T-helper 2 cell treated with Interferon-gamma antibody and Interleukin-4, amounts not matched to agents 100 ng/mL and 5 ng/mL, for 36 hours (primary cell): Measurements from ENCODE around the gene CLC. TPM values are rescaled to one million over a fixed set of nuclear protein-coding genes. Genes with fewer than 3 reads are reported as not detected.
"Not testable (repeated sequence)": the region's sequence is repeated elsewhere in the genome, so short reads cannot be mapped to it uniquely, and the experiment has no call there.

Experiments
- intact Hi-C: fragments of 100-400 bp; cut with micrococcal nuclease; formaldehyde crosslinking; loops from one replicate; pipeline ENCODE4 v1.15.1; 2023
- total RNA-seq: library from RNA; stranded (reverse); gene quantifications from 2 replicates; pipeline ENCODE4 v1.2.3, GENCODE V29; 2022

The CLC gene
- 1.6 and 1.9 TPM in 2 replicates for total RNA-seq

DNA sequence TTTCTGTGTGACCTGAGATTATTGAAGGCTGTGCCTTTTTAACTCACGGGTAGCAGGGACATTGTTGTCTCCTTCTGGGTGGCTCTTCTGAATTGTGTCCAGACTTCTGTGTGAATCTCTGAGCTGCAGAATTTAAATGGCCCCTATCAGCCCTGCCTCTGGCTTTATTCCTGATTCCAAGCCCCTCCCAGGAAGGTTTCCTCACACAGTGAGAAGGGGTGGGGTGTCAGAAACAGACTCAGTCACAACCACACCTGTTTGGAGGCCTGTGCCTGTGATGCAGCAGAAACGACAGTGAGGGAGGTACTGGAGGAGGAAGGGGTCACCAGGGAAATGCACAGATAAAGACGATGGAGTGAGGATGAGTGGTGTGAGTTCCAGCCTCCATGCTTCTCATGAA is at the start of gene CLC:
Gene CLC (minus strand): TSS at position 139 of the 400 bp plus-strand sequence. CDS start 77 bp downstream, at position 62.
- intact Hi-C loops, result no loop called here

DNA sequence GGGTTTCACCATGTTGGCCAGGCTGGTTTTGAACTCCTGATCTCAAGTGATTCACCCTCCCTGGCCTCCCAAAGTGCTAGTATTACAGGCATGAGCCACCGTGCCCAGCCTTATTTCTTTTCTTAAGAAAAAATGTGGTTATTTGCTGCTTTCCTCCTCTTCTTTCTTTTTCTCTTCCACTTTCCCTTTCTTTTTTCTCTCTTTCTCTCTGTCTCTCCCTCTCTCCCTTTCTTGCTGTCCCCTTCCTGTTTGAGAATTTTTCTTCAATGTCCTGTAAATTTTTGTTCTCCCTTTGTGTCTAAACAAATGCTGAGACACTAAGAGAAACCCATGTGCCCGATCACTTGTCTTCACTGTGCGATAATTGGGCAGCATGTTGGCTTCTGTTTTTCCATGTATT is 43.1 kb upstream of the CLC start:
- intact Hi-C loops, result no loop called here

DNA sequence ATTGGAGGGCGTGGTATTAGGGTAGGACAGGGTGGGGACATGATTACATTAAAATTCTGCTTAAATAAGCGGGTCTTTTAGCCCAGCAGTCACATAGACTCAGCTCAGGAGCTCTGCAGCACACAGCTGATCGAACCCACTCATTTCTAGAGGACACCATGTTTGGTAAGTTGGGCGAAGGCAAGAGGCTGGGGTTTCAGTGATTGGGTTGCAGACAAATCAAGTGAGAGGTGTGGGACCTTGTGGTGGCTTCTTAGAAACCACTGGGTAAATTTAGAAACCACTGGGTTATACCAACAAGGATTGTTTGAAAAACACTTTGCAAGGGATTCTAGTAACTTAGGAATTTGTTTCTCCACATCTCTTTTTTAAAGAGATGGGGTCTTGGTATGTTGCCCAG is 40.9 kb upstream of the CLC start, which contains the start of gene LEUTX:
Gene LEUTX (plus strand): TSS at position 92 of the 400 bp plus-strand sequence. CDS start 67 bp downstream, at position 159.
- intact Hi-C loops, result no loop called here

DNA sequence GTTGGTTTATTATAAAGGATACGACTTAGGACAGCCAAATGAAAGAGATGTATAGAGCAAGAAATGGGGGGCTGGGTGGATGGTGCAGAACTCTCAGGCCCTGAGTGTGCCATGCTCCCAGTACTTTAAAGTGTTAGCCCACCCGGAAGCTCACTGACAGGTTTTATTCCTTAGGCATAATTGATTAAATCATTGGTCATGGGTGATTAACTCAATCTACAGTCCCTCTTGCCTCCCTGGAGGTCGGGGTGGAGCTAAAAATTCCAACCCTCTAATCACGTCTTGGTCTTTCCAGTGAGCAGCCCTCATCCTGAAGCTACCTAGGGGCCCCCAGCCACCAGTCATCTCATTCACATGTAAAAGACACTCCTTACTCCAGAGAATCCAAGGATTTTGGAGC is 31.0 kb upstream of the CLC start:
- intact Hi-C loops, result loop anchor here (5.0 kb wide), 1 partner anchor 91 kb away; no protein-coding TSS in a partner anchor

DNA sequence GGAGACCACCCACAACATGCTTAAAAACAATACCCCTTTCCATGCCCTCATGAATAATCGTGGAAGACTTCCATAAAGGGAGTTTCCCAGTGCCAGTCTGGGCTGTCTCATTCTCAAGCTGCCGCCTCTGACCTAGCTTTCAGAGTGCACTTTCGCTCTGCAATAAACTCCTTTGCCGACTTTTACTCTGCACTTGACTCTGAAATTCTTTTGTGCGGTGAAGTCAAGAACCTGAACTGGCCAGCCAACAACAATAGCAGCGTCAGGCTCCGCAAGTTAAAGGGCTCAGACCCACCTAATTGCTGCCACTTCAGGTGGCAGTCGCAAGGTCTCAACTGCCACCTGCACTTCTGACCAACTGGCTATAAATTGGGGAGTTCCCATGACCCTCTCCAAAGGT is 30.5 kb upstream of the CLC start:
- intact Hi-C loops, result loop anchor here (5.0 kb wide), 1 partner anchor 91 kb away; no protein-coding TSS in a partner anchor

DNA sequence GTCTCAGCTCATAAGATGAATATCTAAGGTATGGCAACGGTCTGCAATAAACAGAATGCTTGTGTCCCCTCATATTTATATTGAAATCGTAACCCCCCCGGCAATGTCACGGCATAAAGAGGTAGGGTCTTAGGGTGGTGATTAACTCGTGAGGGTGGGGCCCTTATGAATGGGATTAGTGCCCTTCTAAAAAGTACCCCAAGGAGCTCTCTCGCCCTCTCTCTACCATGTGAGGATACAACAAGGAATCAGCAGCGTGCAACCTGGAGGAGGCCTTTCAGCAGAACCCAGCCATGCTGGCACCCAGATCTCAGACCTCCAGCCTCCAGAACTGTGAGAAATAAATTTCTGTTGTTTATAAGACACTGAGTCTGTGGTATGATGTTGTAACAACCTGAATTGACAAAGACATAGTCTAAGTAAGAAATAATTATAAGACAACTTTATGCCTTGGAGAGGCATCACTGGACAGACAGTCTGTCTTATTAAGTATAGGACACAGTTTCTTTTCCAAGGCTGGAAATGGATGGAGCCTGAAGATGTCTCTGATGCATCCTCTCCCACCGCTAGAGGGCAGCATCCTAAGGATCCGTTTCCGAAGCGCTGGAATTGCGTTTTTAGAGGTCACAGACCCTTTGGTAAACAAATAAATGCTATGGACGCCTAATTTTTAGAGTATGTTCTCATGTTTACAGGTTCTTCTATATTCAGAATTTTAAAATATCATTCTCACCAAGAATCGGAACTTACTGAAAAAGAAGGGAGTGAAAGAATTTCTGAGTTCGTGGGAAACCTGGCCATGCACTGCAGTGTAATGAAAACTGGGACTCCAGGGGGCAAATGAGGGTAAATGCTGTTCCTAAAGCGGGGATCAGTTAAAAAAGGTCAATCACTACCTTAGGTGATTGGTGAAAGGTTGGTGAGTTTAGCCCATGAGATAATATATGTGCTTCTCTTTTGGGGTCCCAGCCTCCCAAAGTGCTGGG is 27.6 kb upstream of the CLC start:
- intact Hi-C loops, result loop anchor here (2.0 to 5.0 kb wide), 2 partner anchors 88 to 215 kb away; no protein-coding TSS in a partner anchor

DNA sequence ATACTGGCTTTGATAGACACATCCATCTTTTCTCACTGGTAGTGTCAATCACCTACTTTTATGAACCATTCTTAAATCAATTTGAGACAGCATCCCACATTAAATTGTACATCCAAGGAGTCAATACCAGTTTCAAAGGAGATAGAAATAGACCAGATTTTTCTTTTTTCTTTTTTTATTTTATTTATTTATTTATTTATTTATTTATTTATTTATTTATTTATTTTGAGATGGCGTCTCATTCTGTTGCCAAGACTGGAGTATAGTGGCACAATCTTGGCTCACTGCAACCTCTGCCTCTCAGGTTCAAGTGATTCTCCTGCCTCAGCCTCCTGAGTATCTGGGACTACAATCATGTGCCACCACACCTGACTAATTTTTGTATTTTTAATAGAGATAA is 24.0 kb upstream of the CLC start:
- intact Hi-C loops, result not testable (repeated sequence)

DNA sequence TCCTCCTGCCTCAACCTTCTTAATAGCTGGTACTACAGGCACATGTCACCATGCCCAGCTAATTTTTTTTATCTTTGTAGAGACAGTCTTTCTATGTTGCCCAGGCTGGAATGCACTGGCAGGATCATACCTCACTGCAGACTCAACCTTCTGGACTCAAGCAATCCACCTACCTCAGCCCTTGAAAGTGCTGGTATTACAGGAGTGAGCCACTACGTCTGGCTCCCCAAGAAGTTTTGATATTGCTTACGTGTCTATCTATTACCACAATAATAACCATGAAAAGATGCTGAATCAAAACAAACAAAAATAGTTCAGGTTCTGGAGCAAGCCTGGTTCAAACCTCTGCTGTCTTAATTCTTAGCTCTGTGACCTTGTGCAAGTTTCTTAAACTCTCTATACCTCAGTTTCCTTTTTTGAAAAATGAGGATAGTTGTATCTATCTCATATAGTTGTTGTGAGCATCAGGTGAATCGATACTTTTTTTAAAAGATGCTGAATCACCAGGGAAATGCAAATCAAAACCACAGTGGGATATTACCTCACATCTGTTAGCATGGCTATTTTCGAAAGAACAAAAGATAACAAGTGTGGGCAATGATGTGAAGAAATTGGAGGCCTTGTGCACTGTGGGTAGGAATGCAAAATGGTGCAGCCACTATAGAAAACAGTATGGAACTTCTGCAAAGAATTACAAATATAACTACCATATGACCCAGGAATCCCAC is 21.8 kb upstream of the CLC start:
- intact Hi-C loops, result no loop called here

DNA sequence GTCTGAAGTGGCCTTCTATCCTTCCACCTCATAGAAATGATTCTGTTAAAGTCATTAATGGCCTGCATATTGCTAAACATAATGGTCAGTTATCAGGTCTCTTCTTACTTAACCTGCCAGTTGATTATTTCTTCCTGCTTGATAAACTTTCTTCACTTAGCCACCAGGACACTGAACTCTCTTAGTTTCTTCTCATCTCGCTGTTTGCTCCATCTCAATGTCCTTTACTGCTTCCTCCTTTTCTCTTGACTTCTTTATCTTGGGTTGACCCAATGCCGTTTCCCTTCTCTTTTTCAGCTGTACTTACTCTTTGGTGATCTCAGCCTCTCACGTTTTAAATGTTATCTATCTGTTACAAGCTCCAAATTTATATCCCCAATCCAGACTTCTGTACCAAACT is 17.1 kb upstream of the CLC start:
- intact Hi-C loops, result no loop called here

DNA sequence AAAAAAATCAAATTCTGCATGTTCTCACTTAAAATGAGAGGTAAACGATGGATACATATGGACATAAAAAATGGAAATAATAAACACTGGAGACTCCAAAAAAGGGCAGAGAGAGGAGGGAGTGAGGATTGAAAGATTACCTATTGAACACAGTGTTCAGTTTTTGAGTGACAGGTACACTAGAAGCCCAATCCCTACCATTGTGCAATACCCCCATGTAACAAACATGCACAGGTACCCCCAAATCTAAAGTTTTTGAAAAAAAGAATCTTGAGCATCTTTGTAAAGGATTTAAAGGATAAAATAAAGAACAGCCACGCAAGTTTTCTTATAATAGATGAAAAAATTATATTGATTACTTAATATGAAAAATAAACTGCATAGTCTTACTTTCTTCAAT is 16.7 kb upstream of the CLC start:
- intact Hi-C loops, result no loop called here

DNA sequence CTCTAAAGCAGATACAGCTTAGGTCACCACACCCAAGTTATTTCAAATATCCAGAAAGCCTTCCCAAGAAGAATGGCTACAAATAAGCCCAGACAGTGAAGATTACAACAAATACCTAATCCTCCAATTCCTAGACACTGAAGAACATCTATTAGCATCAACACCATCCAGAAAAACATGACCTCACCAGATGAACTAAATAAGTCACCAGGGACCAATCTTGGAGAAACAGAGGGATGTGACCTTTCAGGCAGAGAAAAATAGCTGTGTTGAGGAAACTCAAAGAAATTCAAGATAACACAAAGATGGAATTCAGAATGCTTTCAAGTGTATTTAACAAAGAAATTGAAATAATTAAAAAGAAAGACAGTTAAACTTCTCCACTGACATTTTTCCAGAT is 15.0 kb upstream of the CLC start:
- intact Hi-C loops, result no loop called here

DNA sequence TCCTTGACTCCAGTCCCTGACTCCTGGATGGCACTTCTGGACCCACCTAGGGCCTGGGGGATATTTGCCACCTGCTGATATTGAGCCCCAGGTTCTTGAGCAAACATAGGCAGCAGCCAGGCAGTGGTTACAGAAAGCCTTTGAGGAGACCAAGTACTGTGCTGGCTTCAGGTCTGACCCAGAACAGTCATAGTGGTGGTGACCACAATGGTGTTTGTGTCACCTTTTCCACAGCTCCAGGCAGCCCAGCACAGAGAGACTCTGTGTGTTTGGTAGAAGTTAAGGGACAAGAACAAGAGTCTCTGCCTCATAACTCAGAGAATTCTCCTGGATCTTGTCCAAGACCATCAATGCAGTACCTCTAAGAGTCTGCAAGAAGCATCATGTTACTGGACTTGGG is 14.6 kb upstream of the CLC start:
- intact Hi-C loops, result no loop called here

DNA sequence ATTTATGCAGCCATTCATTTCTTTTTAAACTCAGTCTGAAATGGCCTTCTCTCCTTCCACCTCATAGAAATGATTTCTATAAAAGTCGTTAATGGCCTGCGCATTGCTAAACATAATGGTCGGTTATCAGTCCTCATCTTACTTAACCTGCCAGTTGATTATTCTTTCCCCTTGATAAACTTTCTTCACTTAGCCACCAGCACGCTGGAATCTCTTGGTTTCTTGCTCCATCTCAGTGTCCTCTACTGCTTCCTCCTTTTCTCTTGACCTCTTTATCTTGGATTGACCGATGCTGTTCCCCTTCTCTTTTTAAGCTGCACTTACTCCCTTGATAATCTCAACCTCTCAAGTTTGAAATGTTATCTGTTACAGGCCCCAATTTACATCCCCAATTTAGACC is 12.2 kb upstream of the CLC start:
- intact Hi-C loops, result no loop called here

DNA sequence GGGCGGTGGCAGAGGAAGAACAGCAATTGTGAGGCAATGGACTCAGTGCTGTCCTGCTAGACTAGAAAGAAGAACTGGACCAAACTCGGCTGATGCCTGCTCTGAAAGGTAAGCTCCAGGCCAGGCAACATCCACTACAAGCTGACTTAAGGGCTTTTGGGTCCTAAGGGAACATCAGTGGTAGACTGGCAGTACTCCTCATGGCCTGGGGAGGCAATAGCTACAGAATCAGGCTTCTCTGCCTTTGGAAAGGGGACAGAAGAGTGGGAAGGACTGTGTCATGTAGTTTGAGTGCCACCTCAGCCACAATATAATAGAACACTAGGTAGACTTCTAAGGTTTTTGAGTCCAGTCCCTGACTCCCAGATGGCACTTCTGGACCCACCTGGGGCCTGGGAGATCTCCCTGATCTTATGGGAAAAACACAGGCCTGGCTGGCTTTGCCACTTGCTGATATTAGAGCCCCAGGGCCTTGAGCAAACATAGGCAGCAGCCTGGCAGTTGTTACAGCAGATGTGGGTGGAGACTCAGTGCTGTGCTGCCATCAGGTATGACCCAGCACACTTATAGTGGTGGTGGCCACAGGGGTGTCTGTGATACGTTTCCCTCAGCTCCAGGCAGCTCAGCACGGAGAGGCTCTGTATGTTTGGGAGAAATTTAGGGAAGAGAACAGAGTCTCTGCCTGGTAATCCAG is 9.2 kb upstream of the CLC start:
- intact Hi-C loops, result no loop called here

DNA sequence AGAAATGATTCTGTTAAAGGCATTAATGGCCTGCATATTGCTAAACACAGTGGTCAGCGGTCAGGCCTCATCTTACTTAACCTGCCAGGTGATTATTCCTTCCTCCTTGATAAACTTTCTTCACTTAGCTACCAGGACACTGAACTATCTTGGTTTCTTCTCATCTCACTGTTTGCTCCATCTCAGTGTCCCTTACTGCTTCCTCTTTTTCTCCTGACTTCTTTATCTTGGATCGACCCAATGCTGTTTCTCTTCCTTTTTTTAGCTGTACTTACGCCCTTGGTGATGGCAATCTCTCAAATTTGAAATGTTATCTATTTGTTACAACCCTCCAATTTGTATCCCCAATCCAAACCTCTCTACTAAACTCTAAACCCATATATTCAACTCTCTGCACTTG is 7.8 kb upstream of the CLC start:
- intact Hi-C loops, result no loop called here

DNA sequence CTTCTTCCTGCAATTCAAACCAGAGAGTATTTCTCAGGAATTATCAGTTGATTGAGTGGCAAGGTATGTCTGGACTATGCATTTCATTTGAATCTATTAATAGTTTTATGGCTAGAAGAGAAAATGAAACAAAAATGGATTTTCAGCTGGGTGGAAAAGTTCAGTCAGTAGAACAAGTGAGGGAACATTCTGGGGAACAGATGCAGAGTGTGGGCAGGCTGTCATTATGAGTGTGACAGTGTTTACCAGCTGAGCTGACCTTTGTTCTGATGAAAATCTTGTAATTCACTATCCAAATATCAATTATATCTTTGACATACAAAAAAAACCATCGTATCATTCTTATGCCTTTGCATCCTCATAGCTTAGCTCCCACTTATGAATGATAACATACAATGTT is 2.6 kb upstream of the CLC start:
- intact Hi-C loops, result no loop called here

DNA sequence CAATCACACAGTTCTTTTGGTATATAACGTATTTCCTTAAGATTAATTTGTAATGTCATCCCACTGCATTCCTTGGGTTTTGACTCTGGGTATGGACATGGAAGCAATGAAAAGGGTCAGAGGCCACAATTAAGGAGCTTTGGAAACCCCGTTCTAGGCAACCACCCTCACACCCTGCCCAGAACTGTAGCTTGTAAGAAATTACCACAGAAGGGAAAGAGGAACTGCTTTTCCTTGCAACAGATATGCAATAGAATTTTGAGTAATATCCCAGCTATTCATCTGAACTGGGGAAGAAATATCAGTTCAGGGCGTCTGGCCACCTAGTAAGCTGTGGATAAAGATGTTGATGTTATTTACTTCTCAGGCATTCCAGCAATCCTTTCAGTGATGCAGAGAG is 985 bp upstream of the CLC start:
- intact Hi-C loops, result no loop called here

DNA sequence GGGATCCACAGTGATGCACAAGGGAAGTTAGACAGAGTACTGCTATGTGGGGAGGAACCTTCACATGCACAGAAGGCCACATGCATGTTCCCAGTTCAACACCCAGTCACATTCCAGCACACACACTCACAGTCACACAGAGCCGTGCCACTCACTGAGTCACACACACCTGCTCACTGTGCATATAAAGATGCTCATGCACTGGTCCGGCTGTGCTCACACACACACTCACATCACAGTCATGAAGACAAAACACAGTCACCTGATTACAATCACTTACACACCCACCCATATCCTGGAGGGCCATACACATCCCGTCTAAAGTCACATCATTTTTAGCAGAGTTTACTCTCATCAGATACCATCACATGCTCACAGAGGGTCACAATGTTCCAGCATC is 478 bp downstream of the CLC start:
- intact Hi-C loops, result no loop called here

DNA sequence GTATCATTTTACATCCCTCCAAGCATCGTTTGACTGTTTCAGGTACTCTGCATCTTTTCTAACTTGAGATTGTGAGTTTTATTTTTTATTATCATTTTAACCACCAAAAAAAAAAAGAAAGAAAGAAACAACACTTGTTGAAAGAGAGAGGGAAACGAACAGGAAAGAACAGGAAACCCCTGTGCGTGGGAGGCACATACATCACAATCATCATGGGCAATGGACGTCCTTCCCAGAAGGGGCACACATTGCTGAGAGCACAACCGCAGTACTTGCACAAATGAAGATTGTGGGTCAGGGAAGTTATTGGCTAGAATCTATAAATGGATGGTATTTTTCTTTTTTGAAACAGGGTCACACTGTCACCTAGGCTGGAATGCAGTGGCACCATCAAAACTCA is 1.7 kb downstream of the CLC start:
- intact Hi-C loops, result no loop called here

DNA sequence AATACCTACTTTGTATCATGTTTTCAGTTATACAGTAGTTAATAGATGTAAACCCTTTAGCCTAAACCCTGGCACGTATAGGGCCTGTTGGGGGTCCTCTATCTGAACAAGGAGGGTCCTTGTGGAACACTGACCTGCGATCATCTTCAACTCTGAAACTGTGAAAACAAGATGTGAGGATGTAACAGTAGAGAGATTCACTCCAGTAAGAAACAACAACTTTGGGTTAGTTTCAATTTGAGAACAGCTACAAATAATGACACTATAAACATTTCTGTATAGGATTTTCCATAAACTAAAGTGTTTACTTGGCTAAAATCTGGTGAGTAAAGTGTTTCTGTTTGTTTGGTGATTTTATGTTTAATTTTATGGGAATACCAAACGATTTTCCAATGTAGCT is 2.1 kb downstream of the CLC start:
- intact Hi-C loops, result no loop called here

DNA sequence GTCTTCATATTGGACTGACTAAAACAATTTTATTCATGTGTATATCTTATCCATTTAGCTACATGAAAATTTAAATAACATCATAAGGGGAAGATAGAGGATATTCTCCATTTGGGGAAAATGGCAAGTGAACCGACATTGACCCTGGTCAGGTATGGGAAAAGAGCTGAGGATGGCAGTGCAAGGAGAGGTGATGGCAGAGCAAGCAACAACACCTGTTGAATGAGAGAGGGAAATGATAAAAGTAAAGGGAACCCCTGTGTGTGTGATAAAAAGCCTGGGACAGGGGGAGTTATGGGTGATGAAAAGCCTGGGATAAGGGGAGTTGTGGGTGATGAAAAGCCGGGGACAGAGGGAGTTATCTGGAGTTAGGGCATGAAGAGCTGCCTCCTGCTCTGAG is 4.0 kb downstream of the CLC start:
- intact Hi-C loops, result no loop called here

DNA sequence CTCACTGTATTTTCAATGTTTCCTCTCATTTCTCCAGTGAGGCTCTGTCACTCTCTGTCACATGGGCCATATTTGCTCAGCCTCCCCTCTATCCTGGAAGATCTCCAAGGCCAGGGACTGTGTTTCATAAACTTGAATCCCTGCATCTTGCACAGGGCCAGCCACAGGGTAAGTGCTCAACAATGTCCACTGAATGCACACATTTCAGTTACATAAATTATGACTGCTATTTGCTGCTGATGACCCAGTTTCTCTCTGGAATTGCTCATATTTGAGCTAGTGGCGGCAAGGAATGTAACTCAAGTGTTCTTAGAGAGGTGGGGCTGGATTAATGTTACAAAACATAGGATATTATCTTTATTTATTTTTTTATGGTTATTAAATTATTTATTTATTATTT is 6.1 kb downstream of the CLC start:
- intact Hi-C loops, result no loop called here
